Peyer's patch (tissue), 4 donors: Measurements from ENCODE around the gene GRAMD2A. TPM values are rescaled to one million over a fixed set of nuclear protein-coding genes. Genes with fewer than 3 reads are reported as not detected.

Experiments
- DNase-seq, 3 donors: peaks; one replicate each; pipeline ENCODE4 v3.0.0-alpha.2; 2017 to 2019
- H3K27ac ChIP-seq, 4 donors: fragments of 200-600 bp; sonication (generic); one replicate each; pipeline ENCODE4 v1.5.1; 2016 to 2019
- H3K27me3 ChIP-seq, 2 donors: fragments of 200-600 bp; sonication (generic); one replicate each; pipeline ENCODE4 v1.5.1; 2019
- H3K36me3 ChIP-seq, 3 donors: fragments of 200-600 bp; sonication (generic); one replicate each; pipeline ENCODE4 v1.5.1; 2016 to 2019
- H3K4me1 ChIP-seq, 4 donors: fragments of 200-600 bp; sonication (generic); one replicate each; pipeline ENCODE4 v1.5.1; 2016 to 2019
- H3K4me3 ChIP-seq, 4 donors: fragments of 200-600 bp; sonication (generic); 1 replicate in 3 of 4; 2 replicates in 1 of 4; pipeline ENCODE4 v1.5.1; 2016 to 2019; ENCODE audit warnings: mild to moderate bottlenecking in 1 of 4
- H3K9me3 ChIP-seq, 4 donors: fragments of 200-600 bp; sonication (generic); one replicate each; pipeline ENCODE4 v1.5.1; 2016 to 2019; ENCODE audit warnings: mild to moderate bottlenecking in 1 of 4
- POLR2A ChIP-seq, 2 donors: fragments of 450-650 bp; IDR thresholded peaks; one replicate each; pipeline ENCODE4 v1.5.1; 2017; ENCODE audit warnings: antibody characterized with exemption in 2 of 2, mild to moderate bottlenecking in 2 of 2, moderate library complexity in 2 of 2
- total RNA-seq, 4 donors: library from RNA; depleted of rRNA; stranded (reverse); fragments of >200 nt; gene quantifications; one replicate each; pipeline ENCODE4 v1.1.0, GENCODE V29; 2016
- TF ChIP-seq, protein P1 (sequence below), 6 experiments: fragments of 450-650 bp in 4 of 6; fragments of 200-600 bp in 2 of 6; sonication (generic) in 1 of 6; IDR thresholded peaks; one replicate each; pipeline ENCODE4 v1.5.1; 2017 to 2019; ENCODE audit warnings: antibody characterized with exemption in 6 of 6, mild to moderate bottlenecking in 3 of 6, moderate library complexity in 1 of 6

The GRAMD2A gene
- total RNA-seq, 4 donors from 2014 or later = 3.3 to 27.8 (median 20.4) TPM

DNA sequence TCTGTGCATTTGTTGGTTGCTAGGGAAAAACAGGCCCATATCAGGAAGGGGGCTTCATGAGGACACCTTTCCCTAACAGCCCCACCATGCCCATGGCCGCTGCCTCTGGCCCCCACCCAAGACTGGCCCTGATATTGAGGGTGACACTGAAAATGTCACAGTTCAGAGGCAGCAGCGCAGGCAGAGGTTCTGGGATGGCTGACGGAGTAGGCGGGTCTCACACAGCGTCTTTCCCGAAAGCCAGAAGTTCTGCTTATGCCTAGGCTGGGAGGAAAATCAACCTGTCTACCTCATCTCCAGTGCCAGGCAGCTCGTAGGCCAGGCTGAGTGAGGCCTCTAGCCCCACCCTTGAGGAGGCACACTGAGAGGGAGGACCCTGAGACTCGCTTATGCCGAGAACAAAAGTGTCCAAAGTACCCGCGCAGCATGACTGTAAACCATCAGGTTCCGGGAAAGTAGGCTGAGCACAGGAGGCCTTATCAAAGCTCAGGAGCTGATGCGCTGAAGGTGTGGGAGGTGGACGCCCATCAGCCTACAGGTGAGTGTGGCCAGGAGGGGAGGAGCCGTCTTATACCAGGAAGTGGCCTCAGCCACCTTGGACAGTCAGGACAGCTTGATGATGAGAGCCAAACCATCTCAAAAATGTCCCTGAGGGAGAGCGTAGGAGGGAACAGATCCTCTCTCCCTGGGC, 27.5 kb downstream of the GRAMD2A start:
- H3K4me1 ChIP-seq = peaks cover 0 to 18% (median 0%) of the 10 kb centered on the region in 4 donors
- H3K4me3 ChIP-seq = peak overlapping the region in 1 of 4 donors; percentile 17
- peak overlapping the region in 3 of 4 donors; percentile 53 to 92 (median 77) for H3K27ac ChIP-seq
- peak in 2 of 3 donors; percentile 85 to 90 for DNase-seq
- no peaks in the 10 kb centered on the region for H3K9me3 ChIP-seq
- TF ChIP-seq, protein P1, sequence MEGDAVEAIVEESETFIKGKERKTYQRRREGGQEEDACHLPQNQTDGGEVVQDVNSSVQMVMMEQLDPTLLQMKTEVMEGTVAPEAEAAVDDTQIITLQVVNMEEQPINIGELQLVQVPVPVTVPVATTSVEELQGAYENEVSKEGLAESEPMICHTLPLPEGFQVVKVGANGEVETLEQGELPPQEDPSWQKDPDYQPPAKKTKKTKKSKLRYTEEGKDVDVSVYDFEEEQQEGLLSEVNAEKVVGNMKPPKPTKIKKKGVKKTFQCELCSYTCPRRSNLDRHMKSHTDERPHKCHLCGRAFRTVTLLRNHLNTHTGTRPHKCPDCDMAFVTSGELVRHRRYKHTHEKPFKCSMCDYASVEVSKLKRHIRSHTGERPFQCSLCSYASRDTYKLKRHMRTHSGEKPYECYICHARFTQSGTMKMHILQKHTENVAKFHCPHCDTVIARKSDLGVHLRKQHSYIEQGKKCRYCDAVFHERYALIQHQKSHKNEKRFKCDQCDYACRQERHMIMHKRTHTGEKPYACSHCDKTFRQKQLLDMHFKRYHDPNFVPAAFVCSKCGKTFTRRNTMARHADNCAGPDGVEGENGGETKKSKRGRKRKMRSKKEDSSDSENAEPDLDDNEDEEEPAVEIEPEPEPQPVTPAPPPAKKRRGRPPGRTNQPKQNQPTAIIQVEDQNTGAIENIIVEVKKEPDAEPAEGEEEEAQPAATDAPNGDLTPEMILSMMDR (IDR thresholded peaks at IDR 0.05) = no peak
- peak; percentile 23 to 56 for TF ChIP-seq POLR2A (IDR thresholded peaks at IDR 0.05)
- no peaks in the 10 kb centered on the region for H3K27me3 ChIP-seq
- H3K36me3 ChIP-seq = no peaks in the 10 kb centered on the region

DNA sequence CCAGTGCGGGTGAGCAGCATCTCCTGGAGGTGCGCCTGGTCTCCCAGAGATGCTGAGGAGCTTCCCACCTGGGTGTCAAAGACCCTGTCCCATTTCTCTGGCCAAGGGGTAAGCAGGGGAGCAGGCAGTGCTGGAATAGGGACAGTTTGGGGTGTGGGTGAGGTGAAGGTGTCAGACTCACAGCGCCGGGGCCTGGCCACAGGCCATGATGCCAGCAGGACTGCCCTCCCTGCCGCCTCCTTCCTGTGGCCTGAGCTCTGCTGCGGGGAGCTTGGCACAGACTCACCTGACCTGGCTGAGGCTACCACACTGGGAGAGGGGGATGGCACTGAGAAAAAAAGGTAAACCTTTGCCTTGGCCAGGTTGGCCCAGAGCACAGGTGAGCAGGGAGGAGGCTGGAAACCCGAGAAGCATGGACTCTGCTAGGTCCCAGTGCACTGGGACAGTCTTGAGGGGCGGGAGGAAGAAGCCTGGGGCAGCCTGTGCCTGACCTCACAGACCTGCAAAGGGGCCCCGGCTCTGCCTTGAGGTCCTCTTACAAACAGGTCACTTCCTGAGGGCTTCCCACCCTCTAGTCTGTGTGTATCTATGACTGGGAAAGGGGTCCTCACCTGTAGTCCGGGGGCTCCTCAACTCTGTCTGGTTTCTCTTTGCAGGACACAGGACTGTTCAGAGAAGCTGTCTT, 28.2 kb downstream of the GRAMD2A start:
- Histone ChIP-seq H3K36me3 (no peaks in the 10 kb centered on the region), H3K9me3 (no peaks in the 10 kb centered on the region), H3K27me3 (no peaks in the 10 kb centered on the region), H3K4me3 (peak overlapping the region in 1 of 4 donors; percentile 17), H3K4me1 (peaks cover 0 to 18% (median 0%) of the 10 kb centered on the region in 4 donors), H3K27ac (peak overlapping the region in 3 of 4 donors; percentile 53 to 92 (median 77))
- TF ChIP-seq POLR2A (IDR thresholded peaks at IDR 0.05) = no peak
- TF ChIP-seq, protein P1 (IDR thresholded peaks at IDR 0.05) = no peak
- DNase-seq = no peak

DNA sequence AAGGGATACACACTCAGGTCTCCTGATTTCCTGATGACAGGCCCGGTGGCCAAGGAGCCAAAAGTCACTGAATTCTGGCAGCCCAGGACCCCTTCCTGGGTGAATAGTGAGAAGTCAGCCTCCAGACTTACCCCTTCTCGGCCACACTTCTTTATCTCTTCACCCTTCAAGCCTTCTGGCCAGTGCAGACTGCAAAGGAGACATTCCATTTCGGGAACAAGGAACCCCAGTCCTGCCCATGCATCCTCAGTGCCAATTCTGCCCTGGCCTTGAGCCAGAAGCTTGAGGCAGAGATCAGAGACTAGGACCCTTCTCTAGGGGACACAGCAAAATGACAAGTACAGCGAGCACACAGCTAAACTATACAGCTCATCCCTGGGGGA, 28.8 kb downstream of the GRAMD2A start:
- Histone ChIP-seq H3K4me3 (no peak overlapping the region), H3K36me3 (no peaks in the 10 kb centered on the region), H3K27me3 (no peaks in the 10 kb centered on the region), H3K27ac (peak overlapping the region in 1 of 4 donors; percentile 8), H3K9me3 (no peaks in the 10 kb centered on the region), H3K4me1 (peaks cover 0 to 18% (median 0%) of the 10 kb centered on the region in 4 donors)
- no peak for DNase-seq
- no peak for TF ChIP-seq POLR2A (IDR thresholded peaks at IDR 0.05)
- TF ChIP-seq, protein P1 (IDR thresholded peaks at IDR 0.05) = no peak

DNA sequence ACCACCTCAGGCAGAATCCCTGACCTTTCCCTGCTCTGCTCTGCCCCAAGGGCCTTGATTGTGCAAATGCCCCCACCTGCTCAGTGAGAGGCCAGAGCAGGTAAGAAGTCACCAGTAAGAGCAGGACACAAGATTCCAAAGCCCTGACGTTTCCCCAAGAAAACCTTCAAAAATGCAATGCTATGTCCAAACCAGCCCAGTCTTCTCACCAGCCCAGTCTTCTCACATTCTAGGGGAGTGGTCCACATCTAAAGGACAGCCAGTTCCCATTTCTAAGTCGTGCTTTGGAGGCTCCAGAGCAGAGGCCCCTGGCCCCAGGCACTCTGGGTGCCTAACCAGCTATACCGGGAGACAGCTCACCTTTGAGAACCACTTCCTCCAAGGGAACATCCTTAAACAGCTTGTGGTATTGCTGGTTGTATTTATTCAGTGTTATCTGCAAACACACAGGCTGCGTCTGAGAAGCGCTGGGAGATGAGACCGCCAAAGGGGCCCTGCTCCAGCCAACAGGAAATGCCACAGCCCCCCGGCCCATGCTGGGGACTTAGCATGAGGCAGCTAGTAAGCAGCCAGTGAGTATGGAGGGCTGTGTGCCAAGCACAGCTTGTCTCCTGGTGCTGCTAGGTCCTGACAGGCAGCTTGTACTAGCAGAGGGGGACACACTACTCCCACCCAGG, 29.3 kb downstream of the GRAMD2A start:
- no peak for TF ChIP-seq POLR2A (IDR thresholded peaks at IDR 0.05)
- TF ChIP-seq, protein P1 (IDR thresholded peaks at IDR 0.05) = no peak
- no peaks in the 10 kb centered on the region for H3K9me3 ChIP-seq
- H3K4me1 ChIP-seq = peaks cover 0 to 18% (median 0%) of the 10 kb centered on the region in 4 donors
- peak overlapping the region in 1 of 4 donors; percentile 8 for H3K27ac ChIP-seq
- no peak overlapping the region for H3K4me3 ChIP-seq
- no peak for DNase-seq
- no peaks in the 10 kb centered on the region for H3K27me3 ChIP-seq
- no peaks in the 10 kb centered on the region for H3K36me3 ChIP-seq

DNA sequence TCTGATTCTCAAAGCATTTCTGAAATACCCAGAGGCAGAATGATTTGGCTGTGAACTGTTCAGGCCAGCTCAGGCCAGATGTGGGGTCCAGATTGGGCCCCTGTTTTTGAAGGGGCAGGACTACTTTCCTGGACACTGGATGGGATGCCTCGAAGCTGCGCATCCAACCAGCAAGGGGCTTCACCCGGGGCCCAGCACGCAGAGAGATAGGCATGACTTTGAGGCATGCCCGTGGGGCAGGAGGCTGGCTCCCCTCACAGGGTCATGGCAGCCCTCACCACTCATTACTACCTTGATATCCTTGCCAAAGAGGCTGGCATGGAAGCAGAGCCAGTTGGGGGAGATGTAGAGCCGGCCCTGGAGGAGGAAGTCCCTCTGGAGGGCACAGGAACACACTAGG, 30.1 kb downstream of the GRAMD2A start:
- H3K27ac ChIP-seq = no peak overlapping the region
- H3K4me3 ChIP-seq = no peak overlapping the region
- no peak for DNase-seq

More for the DNA sequence above, 30.1 kb downstream of the GRAMD2A start:
- TF ChIP-seq POLR2A (IDR thresholded peaks at IDR 0.05) = no peak
- Histone ChIP-seq H3K27me3 (no peaks in the 10 kb centered on the region), H3K4me1 (peaks cover 0 to 18% (median 0%) of the 10 kb centered on the region in 4 donors), H3K36me3 (no peaks in the 10 kb centered on the region), H3K9me3 (no peaks in the 10 kb centered on the region)
